ENCODE data around the gene RNF130.

DNA sequence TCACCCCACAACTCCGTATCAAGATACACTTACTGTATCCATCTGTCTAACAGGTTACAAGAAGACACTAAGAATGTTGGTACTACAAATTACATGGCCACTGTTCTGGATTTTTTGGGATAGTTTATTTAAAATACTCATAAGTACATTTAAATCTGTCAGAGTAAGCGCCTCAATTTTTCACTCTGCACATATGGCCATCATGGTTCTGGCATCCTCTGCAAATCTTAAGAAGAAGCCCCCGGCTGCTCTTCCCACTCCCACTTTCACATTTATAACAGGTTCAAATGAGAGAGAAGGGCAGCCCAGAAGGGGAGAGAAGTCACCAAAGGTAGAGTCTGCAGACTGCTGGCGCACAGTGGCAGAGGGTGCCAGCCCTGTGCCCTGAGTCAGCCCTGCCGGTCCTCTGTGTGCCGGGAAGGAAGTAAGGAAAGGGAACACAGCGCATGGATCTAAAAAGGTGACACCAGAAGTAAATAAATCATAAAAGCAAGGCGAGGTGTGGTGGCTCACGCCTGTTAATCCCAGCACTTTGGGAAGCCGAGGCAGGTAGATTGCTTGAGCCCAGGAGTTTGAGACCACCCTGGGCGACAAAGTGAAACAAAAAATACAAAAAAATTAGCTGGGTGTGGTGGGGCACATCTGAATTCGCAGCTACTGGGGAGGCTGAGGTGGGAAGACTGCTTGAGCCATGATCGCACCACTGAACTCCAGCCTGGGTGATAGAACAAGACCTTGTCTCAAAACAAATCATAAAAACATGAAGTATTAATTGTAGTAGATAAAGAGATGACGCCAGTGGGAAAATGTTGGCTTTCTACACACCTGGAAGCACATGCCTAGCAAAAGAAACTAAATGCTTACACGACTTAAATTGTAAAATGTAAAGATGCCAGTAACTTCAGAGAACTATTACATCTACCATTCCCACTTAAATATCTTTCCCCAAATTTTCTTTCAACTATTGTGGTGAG is 30.0 kb downstream of the RNF130 start:
- no peak for TF ChIP-seq EZH2 (IDR thresholded peaks at IDR 0.05; ENCODE audit: insufficient read depth, low read length)
- TF ChIP-seq, protein P1, sequence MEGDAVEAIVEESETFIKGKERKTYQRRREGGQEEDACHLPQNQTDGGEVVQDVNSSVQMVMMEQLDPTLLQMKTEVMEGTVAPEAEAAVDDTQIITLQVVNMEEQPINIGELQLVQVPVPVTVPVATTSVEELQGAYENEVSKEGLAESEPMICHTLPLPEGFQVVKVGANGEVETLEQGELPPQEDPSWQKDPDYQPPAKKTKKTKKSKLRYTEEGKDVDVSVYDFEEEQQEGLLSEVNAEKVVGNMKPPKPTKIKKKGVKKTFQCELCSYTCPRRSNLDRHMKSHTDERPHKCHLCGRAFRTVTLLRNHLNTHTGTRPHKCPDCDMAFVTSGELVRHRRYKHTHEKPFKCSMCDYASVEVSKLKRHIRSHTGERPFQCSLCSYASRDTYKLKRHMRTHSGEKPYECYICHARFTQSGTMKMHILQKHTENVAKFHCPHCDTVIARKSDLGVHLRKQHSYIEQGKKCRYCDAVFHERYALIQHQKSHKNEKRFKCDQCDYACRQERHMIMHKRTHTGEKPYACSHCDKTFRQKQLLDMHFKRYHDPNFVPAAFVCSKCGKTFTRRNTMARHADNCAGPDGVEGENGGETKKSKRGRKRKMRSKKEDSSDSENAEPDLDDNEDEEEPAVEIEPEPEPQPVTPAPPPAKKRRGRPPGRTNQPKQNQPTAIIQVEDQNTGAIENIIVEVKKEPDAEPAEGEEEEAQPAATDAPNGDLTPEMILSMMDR (IDR thresholded peaks at IDR 0.05; ENCODE audit: insufficient read depth, low read depth, low read length) = no peak

All from astrocyte (in vitro differentiated cells and primary cell).